DND-41 (cell line): ENCODE results near the gene PPOX.

Experiments used
- ATAC-seq: fragments of 200-7000 bp; cut with Tn5 transposase; 3 replicates; pipeline ENCODE4 v1.9.1; 2021; ENCODE audit warnings: low read depth; ENCODE audit not compliant: insufficient read depth
- DNase-seq: peaks from one replicate; pipeline ENCODE4 v3.0.0-alpha.2; 2020
- H2AFZ ChIP-seq: 2 replicates; pipeline ENCODE4 v1.6.0; 2012; ENCODE audit warnings: low read depth, low read length
- H3K27ac ChIP-seq: 2 replicates; pipeline ENCODE4 v1.5.1; 2012; ENCODE audit warnings: low read length, inconsistent platforms
- H3K27me3 ChIP-seq: fragments of 200-600 bp; sonication (generic); 2 replicates; pipeline ENCODE4 v1.6.0; 2012; ENCODE audit warnings: low read length, mild to moderate bottlenecking, inconsistent platforms; ENCODE audit not compliant: insufficient read depth, poor library complexity
- H3K36me3 ChIP-seq: 2 replicates; pipeline ENCODE4 v1.5.1; 2012; ENCODE audit warnings: low read length, inconsistent platforms; ENCODE audit not compliant: insufficient read depth
- H3K4me1 ChIP-seq: 2 replicates; pipeline ENCODE4 v1.5.1; 2012; ENCODE audit warnings: mild to moderate bottlenecking, low read length; ENCODE audit not compliant: insufficient read depth
- H3K4me2 ChIP-seq: 2 replicates; pipeline ENCODE4 v1.6.0; 2012; ENCODE audit warnings: mild to moderate bottlenecking, moderate library complexity, low read length, inconsistent platforms; ENCODE audit not compliant: insufficient read depth
- H3K4me3 ChIP-seq, 2 experiments: fragments of 200-600 bp in 1 of 2; shearing (Covaris generic) in 1 of 2; 2 replicates each; pipeline ENCODE4 v1.5.1; 2012 to 2016; ENCODE audit warnings: inconsistent platforms in 2 of 2, low read length in 2 of 2, mild to moderate bottlenecking in 2 of 2, low read depth in 1 of 2, moderate library complexity in 1 of 2
- H3K79me2 ChIP-seq: 2 replicates; pipeline ENCODE4 v1.6.0; 2012; ENCODE audit warnings: low read length, inconsistent platforms; ENCODE audit not compliant: insufficient read depth
- H3K9ac ChIP-seq: 2 replicates; pipeline ENCODE4 v1.6.0; 2012; ENCODE audit warnings: low read depth, mild to moderate bottlenecking, inconsistent platforms, low read length, moderate library complexity
- H3K9me3 ChIP-seq: 2 replicates; pipeline ENCODE4 v1.5.1; 2012; ENCODE audit warnings: low read length, moderate library complexity, mild to moderate bottlenecking, inconsistent platforms; ENCODE audit not compliant: insufficient read depth, severe bottlenecking
- H4K20me1 ChIP-seq: 2 replicates; pipeline ENCODE4 v1.6.0; 2012; ENCODE audit warnings: low read length; ENCODE audit not compliant: insufficient read depth
- EZH2 ChIP-seq: IDR thresholded peaks from 3 replicates; pipeline ENCODE4 v1.6.1; 2012; ENCODE audit warnings: borderline replicate concordance, low read depth, mild to moderate bottlenecking, moderate library complexity, low read length, inconsistent platforms; ENCODE audit not compliant: severe bottlenecking
- TF ChIP-seq, protein P1 (sequence below): IDR thresholded peaks from 2 replicates; pipeline ENCODE4 v1.5.1; 2012; ENCODE audit warnings: borderline replicate concordance, low read length, moderate library complexity, mild to moderate bottlenecking; ENCODE audit not compliant: poor library complexity, severe bottlenecking; ENCODE audit errors: extremely low read depth

The PPOX gene

GRCh38 chr1:161173711-161174110 lies 7.5 kb downstream of the PPOX start:
- ATAC-seq = no peak
- no peak overlapping the region for H2AFZ ChIP-seq
- peaks cover 18% of the 10 kb centered on the region for H3K79me2 ChIP-seq
- no peak for DNase-seq
- H3K4me1 ChIP-seq = peaks cover 30% of the 10 kb centered on the region
- H3K27ac ChIP-seq = no peak overlapping the region
- H4K20me1 ChIP-seq = no peaks in the 10 kb centered on the region
- H3K4me2 ChIP-seq = no peak overlapping the region
- H3K9ac ChIP-seq = no peak overlapping the region
- no peak overlapping the region for H3K4me3 ChIP-seq
- H3K27me3 ChIP-seq = no peaks in the 10 kb centered on the region
- peaks cover 63% of the 10 kb centered on the region for H3K36me3 ChIP-seq
- no peaks in the 10 kb centered on the region for H3K9me3 ChIP-seq
- TF ChIP-seq EZH2 = no peak
- TF ChIP-seq, protein P1, sequence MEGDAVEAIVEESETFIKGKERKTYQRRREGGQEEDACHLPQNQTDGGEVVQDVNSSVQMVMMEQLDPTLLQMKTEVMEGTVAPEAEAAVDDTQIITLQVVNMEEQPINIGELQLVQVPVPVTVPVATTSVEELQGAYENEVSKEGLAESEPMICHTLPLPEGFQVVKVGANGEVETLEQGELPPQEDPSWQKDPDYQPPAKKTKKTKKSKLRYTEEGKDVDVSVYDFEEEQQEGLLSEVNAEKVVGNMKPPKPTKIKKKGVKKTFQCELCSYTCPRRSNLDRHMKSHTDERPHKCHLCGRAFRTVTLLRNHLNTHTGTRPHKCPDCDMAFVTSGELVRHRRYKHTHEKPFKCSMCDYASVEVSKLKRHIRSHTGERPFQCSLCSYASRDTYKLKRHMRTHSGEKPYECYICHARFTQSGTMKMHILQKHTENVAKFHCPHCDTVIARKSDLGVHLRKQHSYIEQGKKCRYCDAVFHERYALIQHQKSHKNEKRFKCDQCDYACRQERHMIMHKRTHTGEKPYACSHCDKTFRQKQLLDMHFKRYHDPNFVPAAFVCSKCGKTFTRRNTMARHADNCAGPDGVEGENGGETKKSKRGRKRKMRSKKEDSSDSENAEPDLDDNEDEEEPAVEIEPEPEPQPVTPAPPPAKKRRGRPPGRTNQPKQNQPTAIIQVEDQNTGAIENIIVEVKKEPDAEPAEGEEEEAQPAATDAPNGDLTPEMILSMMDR = no peak

DNA sequence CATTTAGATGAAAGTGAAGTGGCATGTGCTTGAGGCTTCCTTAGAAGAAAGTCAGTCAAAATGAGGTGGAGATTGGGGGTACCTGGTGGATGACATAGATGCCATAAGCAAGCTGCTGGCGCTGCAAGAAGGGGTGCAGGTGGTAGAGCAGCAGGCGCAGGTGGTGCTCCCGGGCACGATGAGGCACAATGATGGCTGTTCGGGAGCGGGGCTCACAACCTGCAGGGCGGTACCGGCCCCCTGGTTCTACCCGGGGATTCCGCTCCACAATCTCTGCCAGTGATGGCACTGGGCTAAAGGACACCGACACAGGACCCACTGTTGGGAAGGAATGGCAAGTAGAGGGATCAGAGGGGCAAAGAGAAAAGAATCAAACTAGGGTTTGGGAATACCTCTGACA lies 8.7 kb downstream of the PPOX start:
- Histone ChIP-seq H3K4me2 (no peak overlapping the region), H3K4me1 (peaks cover 30% of the 10 kb centered on the region), H3K27ac (no peak overlapping the region), H3K36me3 (peaks cover 52% of the 10 kb centered on the region), H3K4me3 (no peak overlapping the region), H3K27me3 (no peaks in the 10 kb centered on the region), H3K9ac (no peak overlapping the region), H3K79me2 (peaks cover 18% of the 10 kb centered on the region), H4K20me1 (no peaks in the 10 kb centered on the region), H3K9me3 (no peaks in the 10 kb centered on the region), H2AFZ (no peak overlapping the region)
- DNase-seq = no peak
- TF ChIP-seq, protein P1 = no peak
- TF ChIP-seq EZH2 = no peak
- ATAC-seq = no peak

GRCh38 chr1:161175771-161176453 lies 9.7 kb downstream of the PPOX start:
- Histone ChIP-seq H2AFZ (no peak overlapping the region), H3K4me3 (peak overlapping the region; percentile 34 to 73; a peak in 3 of 4 replicates), H3K4me1 (peaks cover 30% of the 10 kb centered on the region), H3K27me3 (no peaks in the 10 kb centered on the region), H3K79me2 (peaks cover 18% of the 10 kb centered on the region), H4K20me1 (no peaks in the 10 kb centered on the region), H3K27ac (no peak overlapping the region), H3K36me3 (peaks cover 45% of the 10 kb centered on the region), H3K9me3 (no peaks in the 10 kb centered on the region), H3K9ac (peak overlapping the region; percentile 63; the same call in 1 of the 2 replicates), H3K4me2 (peak overlapping the region; percentile 93)
- TF ChIP-seq, protein P1 = no peak
- TF ChIP-seq EZH2 = no peak
- DNase-seq (no peak), ATAC-seq (no peak)
